Measurements from ENCODE around the gene GGTLC2. TPM values are rescaled to one million over a fixed set of nuclear protein-coding genes. Genes with fewer than 3 reads are reported as not detected.

Gene GGTLC2
- polyA plus RNA-seq, 1 donor = not detected

- DNase-seq = no peak
Observed at GRCh38 chr22:22689621-22690345, 45.4 kb downstream of the GGTLC2 start.

GRCh38 chr22:22691055-22691454, 46.6 kb downstream of the GGTLC2 start:
- DNase-seq = no peak

GRCh38 chr22:22691716-22692701, 47.6 kb downstream of the GGTLC2 start:
- DNase-seq = no peak

GRCh38 chr22:22692707-22693530, 48.5 kb downstream of the GGTLC2 start:
- DNase-seq = peak; percentile 30

GRCh38 chr22:22693531-22693884, 49.1 kb downstream of the GGTLC2 start:
- DNase-seq = no peak

- DNase-seq = no peak
Observed at GRCh38 chr22:22694106-22694505, 49.7 kb downstream of the GGTLC2 start.

- no peak for DNase-seq
Observed at GRCh38 chr22:22696104-22696503, 51.7 kb downstream of the GGTLC2 start.

Other genes starting within 250 kb of the GGTLC2 start
- 5.6 TPM for gene ZNF280B, start 135.9 kb upstream of the GGTLC2 start, polyA plus RNA-seq (ENCODE audit: insufficient read length)
- gene ZNF280A, start 124.3 kb upstream of the GGTLC2 start, polyA plus RNA-seq (ENCODE audit: insufficient read length) = not detected
- gene PRAME, start 85.3 kb upstream of the GGTLC2 start, polyA plus RNA-seq (ENCODE audit: insufficient read length) = 1.7 TPM
- not detected for gene IGLL5, start 243.2 kb downstream of the GGTLC2 start, polyA plus RNA-seq (ENCODE audit: insufficient read length)

Measured in left kidney (tissue), 2 donors.